GM12878 (cell line): ENCODE measurements around the gene COPG2. TPM values are rescaled to one million over a fixed set of nuclear protein-coding genes. Genes with fewer than 3 reads are reported as not detected.

ENCODE experiments used
- ATAC-seq: fragments of 200-7000 bp; cut with Tn5 transposase; 3 replicates; pipeline ENCODE4 v1.9.1; 2020; ENCODE audit warnings: mild to moderate bottlenecking, moderate library complexity
- BruUV-seq: library from RNA; stranded (reverse); fragments of 400-500 nt; replicated peaks from 2 replicates; lab custom pipeline; 2021; lab: Mats Ljungman, UMichigan
- CTCF ChIA-PET: fragments of 300-600 bp; sonication (Branson Sonifier 250); formaldehyde crosslinking; extraction: SDS; loops from one replicate; lab custom pipeline; 2021; ENCODE audit warnings: inconsistent platforms; lab: Yijun Ruan, JAX
- POLR2A ChIA-PET: fragments of 350-600 bp; formaldehyde crosslinking; extraction: SDS; loops from one replicate; lab custom pipeline; 2021; ENCODE audit warnings: inconsistent platforms; lab: Charles Lee
- RAD21 ChIA-PET: fragments of 300-600 bp; sonication (Branson Sonifier 250); formaldehyde crosslinking; loops from one replicate; lab custom pipeline; 2023; ENCODE audit warnings: antibody characterized with exemption; ENCODE audit not compliant: unreplicated experiment; lab: Charles Lee
- SMC1A ChIA-PET: fragments of 300-600 bp; sonication (Branson Sonifier 250); formaldehyde crosslinking; loops from one replicate; lab custom pipeline; 2023; ENCODE audit not compliant: unreplicated experiment, uncharacterized antibody; lab: Charles Lee
- DNase-seq: peaks from one replicate; pipeline ENCODE4 v3.0.0-alpha.2; 2011; ENCODE audit warnings: low read depth, low spot score
- FAIRE-seq: peaks from 3 replicates; lab custom pipeline; 2011; peaks lifted over from hg19 to GRCh38; lab: Jason Lieb, UNC
- H2AFZ ChIP-seq: 2 replicates; pipeline ENCODE4 v1.6.0; 2011; ENCODE audit warnings: low read depth, low read length, control low read depth; ENCODE audit not compliant: control insufficient read depth
- H3K27ac ChIP-seq: 2 replicates; pipeline ENCODE4 v1.5.1; 2011; ENCODE audit warnings: control low read depth; ENCODE audit not compliant: control insufficient read depth, insufficient read depth
- H3K27me3 ChIP-seq, 2 experiments: replicated peaks in 1 of 2; 2 replicates each; pipeline versions ENCODE4 v1.6.0 to v1.6.1; 2011; ENCODE audit warnings: low read length in 1 of 2; ENCODE audit not compliant: control insufficient read depth in 2 of 2, insufficient read depth in 2 of 2
- H3K36me3 ChIP-seq, 2 experiments: 2 replicates each; pipeline ENCODE4 v1.5.1; 2011; ENCODE audit warnings: low read length in 1 of 2; ENCODE audit not compliant: control insufficient read depth in 2 of 2, insufficient read depth in 2 of 2
- H3K4me1 ChIP-seq: 2 replicates; pipeline ENCODE4 v1.6.1; 2011; ENCODE audit warnings: mild to moderate bottlenecking, low read length, moderate library complexity, mixed read lengths; ENCODE audit not compliant: control insufficient read depth, insufficient read depth
- H3K4me2 ChIP-seq: 2 replicates; pipeline ENCODE4 v1.6.0; 2011; ENCODE audit warnings: control low read depth; ENCODE audit not compliant: control insufficient read depth, insufficient read depth
- H3K4me3 ChIP-seq: fragments of 200-600 bp; sonication (generic); 2 replicates; pipeline ENCODE4 v1.5.1; 2016
- H3K79me2 ChIP-seq: 2 replicates; pipeline ENCODE4 v1.6.0; 2011; ENCODE audit warnings: low read length; ENCODE audit not compliant: control insufficient read depth, insufficient read depth
- H3K9ac ChIP-seq: 2 replicates; pipeline ENCODE4 v1.8.0; 2011; ENCODE audit warnings: low read length, control low read depth, mixed read lengths; ENCODE audit not compliant: control insufficient read depth, insufficient read depth
- H3K9me3 ChIP-seq: replicated peaks from 3 replicates; pipeline ENCODE4 v1.5.1; 2011; ENCODE audit warnings: mild to moderate bottlenecking, low read length; ENCODE audit not compliant: control insufficient read depth, insufficient read depth
- H4K20me1 ChIP-seq: 2 replicates; pipeline ENCODE4 v1.6.0; 2011; ENCODE audit not compliant: control insufficient read depth, insufficient read depth
- CBX3 ChIP-seq: fragments of 200-600 bp; sonication (generic); IDR thresholded peaks from 2 replicates; pipeline ENCODE4 v1.6.1; 2016; ENCODE audit warnings: low read depth, borderline replicate concordance
- CEBPZ ChIP-seq: fragments of 150-350 bp; IDR thresholded peaks from 2 replicates; pipeline ENCODE4 v1.6.1; 2016; ENCODE audit warnings: low read depth, low read length
- ELK1 ChIP-seq: IDR thresholded peaks from 2 replicates; pipeline ENCODE4 v1.6.1; 2012; ENCODE audit warnings: low read depth, low read length, improper control_type of control experiment
- FOXK2 ChIP-seq: fragments of 450-650 bp; IDR thresholded peaks from 2 replicates; pipeline ENCODE4 v1.6.1; 2017; ENCODE audit warnings: mild to moderate bottlenecking, moderate library complexity
- MAX ChIP-seq: IDR thresholded peaks from 2 replicates; pipeline ENCODE4 v1.6.1; 2012; ENCODE audit warnings: low read depth, low read length, improper control_type of control experiment
- PAX5 ChIP-seq: IDR thresholded peaks from 2 replicates; pipeline ENCODE4 v1.6.1; 2011; ENCODE audit warnings: low read depth, low read length, borderline replicate concordance
- RB1 ChIP-seq: fragments of 450-650 bp; formaldehyde crosslinking; IDR thresholded peaks from 2 replicates; pipeline ENCODE4 v1.6.1; 2017; ENCODE audit warnings: mild to moderate bottlenecking, borderline replicate concordance
- SMAD5 ChIP-seq: IDR thresholded peaks from 2 replicates; pipeline ENCODE4 v1.6.1; 2016; ENCODE audit warnings: antibody characterized with exemption, low read depth
- SUZ12 ChIP-seq: fragments of 200-600 bp; sonication (generic); IDR thresholded peaks from one replicate; pipeline ENCODE4 v1.6.1; 2018; ENCODE audit warnings: antibody characterized with exemption, mild to moderate bottlenecking; ENCODE audit not compliant: unreplicated experiment
- TARDBP ChIP-seq: IDR thresholded peaks from 2 replicates; pipeline ENCODE4 v1.6.1; 2016; ENCODE audit warnings: borderline replicate concordance
- ZNF217 ChIP-seq: fragments of 450-650 bp; IDR thresholded peaks from 2 replicates; pipeline ENCODE4 v1.6.1; 2017; ENCODE audit warnings: antibody characterized with exemption, mild to moderate bottlenecking
- WGBS: methylation state at CpG from one replicate; pipeline ENCODE4 v1.1.6; 2016; ENCODE audit warnings: low lambda C conversion rate; ENCODE audit not compliant: insufficient replicate concordance, insufficient coverage; ENCODE audit errors: missing lambda C conversion rate; 5-methylcytosine and 5-hydroxymethylcytosine counted together
- in situ Hi-C: fragments of 300-500 bp; cut with MboI; formaldehyde crosslinking; loops from 9 replicates; pipeline ENCODE4 v1.14.3; 2018; ENCODE audit warnings: mixed read lengths
- intact Hi-C: fragments of 100-400 bp; cut with micrococcal nuclease; formaldehyde crosslinking; loops from one replicate; pipeline ENCODE4 v1.14.2; 2022; ENCODE audit not compliant: unreplicated experiment
- polyA plus RNA-seq, 11 experiments: library from polyadenylated mRNA; depleted of rRNA in 4 of 11; unstranded in 6 of 11; stranded (reverse) in 5 of 11; fragments of >200 nt; fragmentation: Nextera tagmentation in 4 of 11; fragmentation: Illumina TruSeq in 1 of 11; extraction: Ambion mirVana in 4 of 11; extraction: Trizol in 1 of 11; gene quantifications; 1 replicate in 1 of 11; 2 replicates in 10 of 11; pipeline versions ENCODE4 v1.2.1 to v1.2.3, GENCODE V29; 2011 to 2016; ENCODE audit warnings: inconsistent platforms in 2 of 11, missing spikeins in 2 of 11, low read depth in 1 of 11
- total RNA-seq, 4 experiments: library from RNA; depleted of rRNA in 3 of 4; stranded (reverse); fragments of >200 nt in 3 of 4; fragmentation: Illumina TruSeq in 1 of 4; extraction: Trizol in 1 of 4; gene quantifications; 2 replicates each; pipeline versions ENCODE4 v1.2.1 to v1.2.3, GENCODE V29; 2013 to 2021

The COPG2 gene
- total and polyA plus RNA-seq, 10 of the 15 experiments (the other 5 are each of a cell fraction or from before 2014, with no cell fraction given) = 3.4 to 37.8 (median 16.7) TPM

GRCh38 chr7:130566168-130566897 is 102.2 kb downstream of the COPG2 start:
- TF ChIP-seq SMAD5 (no peak), CBX3 (no peak), SUZ12 (no peak), TARDBP (no peak), ZNF217 (no peak), ELK1 (no peak), FOXK2 (no peak), RB1 (no peak), PAX5 (no peak), CEBPZ (no peak), MAX (no peak)
- ChIA-PET SMC1A (no interaction called here), POLR2A (no interaction called here), CTCF (interaction anchor here (0.6 to 0.9 kb wide), 2 partner anchors 9 to 192 kb away, joined by 3 read pairs; no protein-coding TSS in a partner anchor), RAD21 (no interaction called here)
- Histone ChIP-seq H3K27me3 (no peaks in the 10 kb centered on the region), H4K20me1 (no peaks in the 10 kb centered on the region), H3K4me3 (no peak overlapping the region), H3K9me3 (peaks cover 8% of the 10 kb centered on the region), H3K36me3 (no peaks in the 10 kb centered on the region), H3K4me2 (no peak overlapping the region), H3K9ac (no peak overlapping the region), H3K79me2 (no peaks in the 10 kb centered on the region), H2AFZ (no peak overlapping the region), H3K27ac (no peak overlapping the region), H3K4me1 (no peaks in the 10 kb centered on the region)
- DNase-seq (no peak), FAIRE-seq (no peak), ATAC-seq (peak; percentile 36; the same call in 2 of the 3 replicates)
- intact Hi-C loops (no loop called here), in situ Hi-C loops (no loop called here)
- 80% methylated on average over 9 of the region's 9 CpGs for WGBS
- BruUV-seq = no TSS peak
